Breast epithelium (tissue), 4 donors: ENCODE data around the gene PBOV1. TPM values are rescaled to one million over a fixed set of nuclear protein-coding genes. Genes with fewer than 3 reads are reported as not detected.

ENCODE experiments used
- DNase-seq, 2 donors: peaks; one replicate each; pipeline ENCODE4 v3.0.0-alpha.2; 2019; ENCODE audit warnings: low spot score in 2 of 2
- H3K27ac ChIP-seq, 2 donors: fragments of 200-600 bp; sonication (generic) in 1 of 2; one replicate each; pipeline ENCODE4 v1.5.1; 2016 to 2019; ENCODE audit warnings: mild to moderate bottlenecking in 1 of 2
- H3K27me3 ChIP-seq, 2 donors: fragments of 200-600 bp; sonication (generic) in 1 of 2; one replicate each; pipeline versions ENCODE4 v1.5.1 to v1.6.0; 2017 to 2019; ENCODE audit warnings: control low read depth in 1 of 2, mild to moderate bottlenecking in 1 of 2
- H3K36me3 ChIP-seq: fragments of 200-600 bp; one replicate; pipeline ENCODE4 v1.5.1; 2019
- H3K4me1 ChIP-seq, 2 donors: fragments of 200-600 bp; sonication (generic); one replicate each; pipeline ENCODE4 v1.5.1; 2016 to 2019; ENCODE audit warnings: control low read depth in 1 of 2
- H3K4me3 ChIP-seq, 3 donors: fragments of 200-600 bp; sonication (generic); 1 replicate in 2 of 3; 2 replicates in 1 of 3; pipeline ENCODE4 v1.5.1; 2016 to 2019; ENCODE audit warnings: mild to moderate bottlenecking in 3 of 3, moderate library complexity in 2 of 3
- H3K9me3 ChIP-seq, 2 donors: fragments of 200-600 bp; sonication (generic) in 1 of 2; one replicate each; pipeline ENCODE4 v1.5.1; 2016 to 2019; ENCODE audit warnings: control low read depth in 1 of 2
- POLR2A ChIP-seq: fragments of 450-650 bp; IDR thresholded peaks from one replicate; pipeline ENCODE4 v1.6.1; 2016; ENCODE audit warnings: antibody characterized with exemption, mild to moderate bottlenecking, moderate library complexity
- POLR2AphosphoS5 ChIP-seq, 3 donors: sonication (generic); formaldehyde crosslinking; IDR thresholded peaks; one replicate each; pipeline ENCODE4 v1.6.1; 2017; ENCODE audit warnings: antibody characterized with exemption in 3 of 3
- intact Hi-C: fragments of 100-400 bp; cut with DNase I; formaldehyde crosslinking; loops from one replicate; pipeline ENCODE4 v1.15.1; 2023; ENCODE audit warnings: low total_unique reads
- total RNA-seq, 3 donors: library from RNA; depleted of rRNA; stranded (reverse); fragments of >200 nt; gene quantifications; one replicate each; pipeline ENCODE4 v1.1.0, GENCODE V29; 2016
- TF ChIP-seq, protein P1 (sequence below), 3 donors: fragments of 450-650 bp; IDR thresholded peaks; one replicate each; pipeline ENCODE4 v1.5.1; 2016 to 2017; ENCODE audit warnings: antibody characterized with exemption in 3 of 3, mild to moderate bottlenecking in 3 of 3, moderate library complexity in 3 of 3

Gene PBOV1
- total RNA-seq, 3 donors from 2014 or later: not detected

DNA sequence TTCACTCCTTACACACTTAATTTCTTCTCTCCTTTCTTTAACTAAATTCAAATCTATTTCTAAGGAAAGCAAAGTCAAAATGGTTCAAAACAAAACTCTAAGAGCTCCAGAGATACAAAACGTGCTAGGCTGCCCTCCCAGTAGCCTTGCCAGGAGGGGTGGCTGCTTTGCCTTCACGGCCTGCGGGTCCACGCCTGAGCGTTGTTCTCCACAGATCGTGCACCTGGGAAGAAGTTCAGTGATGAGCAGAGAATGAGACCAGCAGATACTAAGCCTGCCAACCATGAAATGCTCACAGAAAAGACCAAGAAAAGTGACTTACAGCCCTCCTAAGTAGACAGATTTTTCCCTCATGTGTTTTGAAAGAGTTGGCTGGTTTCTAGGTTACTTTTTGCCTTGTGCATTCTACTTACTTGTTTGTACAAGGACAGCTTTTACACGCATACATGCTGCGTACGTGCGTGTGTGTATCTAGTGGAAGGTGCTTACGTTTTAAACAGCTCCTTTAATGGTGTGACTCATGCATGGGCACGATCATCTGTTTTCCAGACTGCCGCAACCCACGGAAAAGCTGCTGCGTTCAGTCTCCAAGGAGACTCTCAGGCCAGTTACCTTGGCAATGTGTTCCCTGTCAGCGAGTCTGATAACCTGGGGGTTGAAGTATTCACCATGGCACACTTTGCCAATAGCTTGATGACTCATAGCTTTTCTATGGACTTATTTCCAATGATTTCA is 32.4 kb upstream of the PBOV1 start:
- DNase-seq: peak; percentile 58 to 59
- Histone ChIP-seq H3K4me3 (peak overlapping the region in 1 of 3 donors; percentile 31), H3K36me3 (no peaks in the 10 kb centered on the region), H3K27ac (peak overlapping the region; percentile 50 to 61), H3K27me3 (no peaks in the 10 kb centered on the region), H3K9me3 (no peaks in the 10 kb centered on the region), H3K4me1 (no peaks in the 10 kb centered on the region)
- TF ChIP-seq POLR2A (no peak), POLR2AphosphoS5 (IDR thresholded peaks at IDR 0.05) (peak in 1 of 3 donors; percentile 14)
- TF ChIP-seq, protein P1, sequence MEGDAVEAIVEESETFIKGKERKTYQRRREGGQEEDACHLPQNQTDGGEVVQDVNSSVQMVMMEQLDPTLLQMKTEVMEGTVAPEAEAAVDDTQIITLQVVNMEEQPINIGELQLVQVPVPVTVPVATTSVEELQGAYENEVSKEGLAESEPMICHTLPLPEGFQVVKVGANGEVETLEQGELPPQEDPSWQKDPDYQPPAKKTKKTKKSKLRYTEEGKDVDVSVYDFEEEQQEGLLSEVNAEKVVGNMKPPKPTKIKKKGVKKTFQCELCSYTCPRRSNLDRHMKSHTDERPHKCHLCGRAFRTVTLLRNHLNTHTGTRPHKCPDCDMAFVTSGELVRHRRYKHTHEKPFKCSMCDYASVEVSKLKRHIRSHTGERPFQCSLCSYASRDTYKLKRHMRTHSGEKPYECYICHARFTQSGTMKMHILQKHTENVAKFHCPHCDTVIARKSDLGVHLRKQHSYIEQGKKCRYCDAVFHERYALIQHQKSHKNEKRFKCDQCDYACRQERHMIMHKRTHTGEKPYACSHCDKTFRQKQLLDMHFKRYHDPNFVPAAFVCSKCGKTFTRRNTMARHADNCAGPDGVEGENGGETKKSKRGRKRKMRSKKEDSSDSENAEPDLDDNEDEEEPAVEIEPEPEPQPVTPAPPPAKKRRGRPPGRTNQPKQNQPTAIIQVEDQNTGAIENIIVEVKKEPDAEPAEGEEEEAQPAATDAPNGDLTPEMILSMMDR (IDR thresholded peaks at IDR 0.05): no peak
- intact Hi-C loops: no loop called here

DNA sequence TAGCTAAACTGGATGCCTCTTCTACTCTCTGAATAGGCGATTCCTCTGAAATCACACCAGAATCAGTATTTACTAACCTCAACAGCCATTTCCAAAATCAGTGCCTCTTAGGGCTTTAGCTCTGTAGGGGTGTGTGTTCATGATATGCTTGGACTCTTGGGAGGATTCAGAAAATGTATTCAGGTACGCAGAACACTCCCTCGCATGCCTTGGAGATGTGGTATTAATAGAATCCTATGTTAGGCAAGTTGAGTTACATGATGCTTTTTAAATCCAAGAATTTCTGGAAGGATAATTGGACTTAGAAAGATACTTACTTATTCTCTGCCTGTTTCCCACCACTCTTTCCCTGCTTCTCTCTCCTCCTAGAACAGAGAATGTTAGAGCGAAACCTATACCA is 31.8 kb upstream of the PBOV1 start:
- no peak for TF ChIP-seq POLR2AphosphoS5 (IDR thresholded peaks at IDR 0.05)
- TF ChIP-seq, protein P1 (IDR thresholded peaks at IDR 0.05): no peak
- TF ChIP-seq POLR2A: no peak
- no peaks in the 10 kb centered on the region for H3K9me3 ChIP-seq
- intact Hi-C loops: no loop called here
- DNase-seq: no peak
- H3K27me3 ChIP-seq: no peaks in the 10 kb centered on the region
- no peak overlapping the region for H3K4me3 ChIP-seq
- no peaks in the 10 kb centered on the region for H3K4me1 ChIP-seq
- peak overlapping the region in 1 of 2 donors; percentile 61 for H3K27ac ChIP-seq
- no peaks in the 10 kb centered on the region for H3K36me3 ChIP-seq

DNA sequence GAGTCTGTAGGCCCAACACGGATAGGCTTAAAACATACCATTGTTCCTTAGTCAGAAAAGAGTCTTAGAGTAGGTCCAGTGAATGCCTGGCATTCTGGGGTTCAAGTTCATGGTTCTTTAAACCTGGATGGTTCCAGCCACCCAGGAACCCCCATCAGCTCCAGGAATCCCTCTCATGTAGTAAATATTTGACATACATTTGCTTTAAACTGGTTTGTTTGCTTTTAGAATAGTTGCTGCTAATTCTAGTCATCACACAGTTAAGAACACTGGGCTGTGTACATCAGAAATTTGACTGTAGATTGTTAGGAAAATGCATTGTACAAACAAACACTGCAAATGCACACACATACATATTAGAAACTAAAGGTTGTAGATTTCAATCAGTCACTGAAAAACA is 30.6 kb upstream of the PBOV1 start:
- H3K27ac ChIP-seq: no peak overlapping the region
- H3K36me3 ChIP-seq: no peaks in the 10 kb centered on the region
- TF ChIP-seq POLR2AphosphoS5 (IDR thresholded peaks at IDR 0.05) (no peak), POLR2A (no peak)
- TF ChIP-seq, protein P1 (IDR thresholded peaks at IDR 0.05): no peak
- intact Hi-C loops: no loop called here
- no peaks in the 10 kb centered on the region for H3K27me3 ChIP-seq
- H3K9me3 ChIP-seq: no peaks in the 10 kb centered on the region
- no peak for DNase-seq
- H3K4me3 ChIP-seq: no peak overlapping the region
- H3K4me1 ChIP-seq: no peaks in the 10 kb centered on the region

DNA sequence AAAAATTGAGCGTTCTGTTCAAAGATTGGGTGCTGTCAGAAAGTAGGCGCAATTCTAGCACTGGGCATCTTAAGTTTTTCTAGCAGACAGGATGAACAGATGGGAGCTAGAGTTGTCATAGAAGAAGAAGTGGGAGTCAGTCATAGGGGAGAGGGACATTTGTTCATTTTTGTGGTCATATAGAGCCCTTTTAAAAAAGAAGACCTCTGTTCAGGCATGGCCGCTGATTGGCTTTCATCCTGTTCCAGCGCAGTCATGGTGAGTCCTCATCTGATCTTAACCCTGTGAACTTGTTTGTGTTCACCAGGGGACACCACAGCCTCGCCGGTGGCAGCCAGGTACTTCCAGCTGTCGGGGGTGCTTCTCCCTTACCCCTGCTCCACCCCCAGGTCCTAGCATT is 29.7 kb upstream of the PBOV1 start:
- intact Hi-C loops: no loop called here
- no peaks in the 10 kb centered on the region for H3K36me3 ChIP-seq
- no peak for DNase-seq

More for the DNA sequence above, 29.7 kb upstream of the PBOV1 start:
- TF ChIP-seq, protein P1 (IDR thresholded peaks at IDR 0.05): no peak
- no peak for TF ChIP-seq POLR2A
- TF ChIP-seq POLR2AphosphoS5 (IDR thresholded peaks at IDR 0.05): no peak
- H3K9me3 ChIP-seq: no peaks in the 10 kb centered on the region
- no peak overlapping the region for H3K4me3 ChIP-seq
- H3K27me3 ChIP-seq: no peaks in the 10 kb centered on the region
- H3K27ac ChIP-seq: no peak overlapping the region
- H3K4me1 ChIP-seq: no peaks in the 10 kb centered on the region
